SK-N-MC (cell line): ENCODE measurements around the gene MYF5.

Experiments used
- EZH2 ChIP-seq: fragments of 200-600 bp; sonication (generic); IDR thresholded peaks from one replicate; pipeline ENCODE4 v1.6.1; 2017; ENCODE audit warnings: antibody characterized with exemption
- FOXP2 ChIP-seq: optimal IDR thresholded peaks from 2 replicates; pipeline ENCODE3; 2011; ENCODE audit warnings: mild to moderate bottlenecking, moderate library complexity; ENCODE audit not compliant: insufficient read depth; ENCODE audit errors: extremely low read length, control extremely low read depth
- POLR2AphosphoS5 ChIP-seq: IDR thresholded peaks from 2 replicates; pipeline ENCODE4 v1.6.1; 2012; ENCODE audit warnings: mild to moderate bottlenecking, low read depth, low read length, borderline replicate concordance

DNA sequence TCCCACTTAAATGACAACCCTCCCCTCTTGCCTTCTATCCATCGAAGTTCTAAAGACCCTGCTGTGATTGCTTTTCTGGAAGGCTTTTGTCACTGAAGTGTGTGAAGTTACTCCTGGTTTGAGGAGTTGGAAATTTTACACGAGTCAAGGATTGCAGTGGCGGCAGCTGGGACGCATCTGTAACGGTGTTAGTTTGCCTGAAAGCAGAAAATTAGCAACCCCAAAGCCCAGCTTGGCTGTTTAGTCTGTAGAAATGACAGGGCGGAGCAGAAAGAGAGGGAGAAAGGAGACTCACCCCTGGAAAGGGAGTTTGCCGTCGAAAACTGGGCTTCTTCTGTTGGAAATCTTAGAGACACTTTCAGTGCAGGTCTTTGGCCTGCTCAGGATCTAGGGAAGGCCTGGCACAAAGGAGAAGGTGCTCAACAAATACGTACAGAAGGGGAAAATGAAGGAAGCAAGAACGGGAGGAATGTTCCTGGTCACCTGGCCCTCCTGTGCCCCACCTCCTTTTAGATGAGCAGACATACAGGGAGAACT lies 931 bp upstream of the MYF5 start:
- TF ChIP-seq POLR2AphosphoS5: no peak
- no peak for TF ChIP-seq EZH2
- TF ChIP-seq FOXP2: no peak
